Measurements from ENCODE around the gene IPO4.
"Not testable (repeated sequence)": the region's sequence is repeated elsewhere in the genome, so short reads cannot be mapped to it uniquely, and the experiment has no call there.

IPO4 gene, protein sequence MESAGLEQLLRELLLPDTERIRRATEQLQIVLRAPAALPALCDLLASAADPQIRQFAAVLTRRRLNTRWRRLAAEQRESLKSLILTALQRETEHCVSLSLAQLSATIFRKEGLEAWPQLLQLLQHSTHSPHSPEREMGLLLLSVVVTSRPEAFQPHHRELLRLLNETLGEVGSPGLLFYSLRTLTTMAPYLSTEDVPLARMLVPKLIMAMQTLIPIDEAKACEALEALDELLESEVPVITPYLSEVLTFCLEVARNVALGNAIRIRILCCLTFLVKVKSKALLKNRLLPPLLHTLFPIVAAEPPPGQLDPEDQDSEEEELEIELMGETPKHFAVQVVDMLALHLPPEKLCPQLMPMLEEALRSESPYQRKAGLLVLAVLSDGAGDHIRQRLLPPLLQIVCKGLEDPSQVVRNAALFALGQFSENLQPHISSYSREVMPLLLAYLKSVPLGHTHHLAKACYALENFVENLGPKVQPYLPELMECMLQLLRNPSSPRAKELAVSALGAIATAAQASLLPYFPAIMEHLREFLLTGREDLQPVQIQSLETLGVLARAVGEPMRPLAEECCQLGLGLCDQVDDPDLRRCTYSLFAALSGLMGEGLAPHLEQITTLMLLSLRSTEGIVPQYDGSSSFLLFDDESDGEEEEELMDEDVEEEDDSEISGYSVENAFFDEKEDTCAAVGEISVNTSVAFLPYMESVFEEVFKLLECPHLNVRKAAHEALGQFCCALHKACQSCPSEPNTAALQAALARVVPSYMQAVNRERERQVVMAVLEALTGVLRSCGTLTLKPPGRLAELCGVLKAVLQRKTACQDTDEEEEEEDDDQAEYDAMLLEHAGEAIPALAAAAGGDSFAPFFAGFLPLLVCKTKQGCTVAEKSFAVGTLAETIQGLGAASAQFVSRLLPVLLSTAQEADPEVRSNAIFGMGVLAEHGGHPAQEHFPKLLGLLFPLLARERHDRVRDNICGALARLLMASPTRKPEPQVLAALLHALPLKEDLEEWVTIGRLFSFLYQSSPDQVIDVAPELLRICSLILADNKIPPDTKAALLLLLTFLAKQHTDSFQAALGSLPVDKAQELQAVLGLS

DNA sequence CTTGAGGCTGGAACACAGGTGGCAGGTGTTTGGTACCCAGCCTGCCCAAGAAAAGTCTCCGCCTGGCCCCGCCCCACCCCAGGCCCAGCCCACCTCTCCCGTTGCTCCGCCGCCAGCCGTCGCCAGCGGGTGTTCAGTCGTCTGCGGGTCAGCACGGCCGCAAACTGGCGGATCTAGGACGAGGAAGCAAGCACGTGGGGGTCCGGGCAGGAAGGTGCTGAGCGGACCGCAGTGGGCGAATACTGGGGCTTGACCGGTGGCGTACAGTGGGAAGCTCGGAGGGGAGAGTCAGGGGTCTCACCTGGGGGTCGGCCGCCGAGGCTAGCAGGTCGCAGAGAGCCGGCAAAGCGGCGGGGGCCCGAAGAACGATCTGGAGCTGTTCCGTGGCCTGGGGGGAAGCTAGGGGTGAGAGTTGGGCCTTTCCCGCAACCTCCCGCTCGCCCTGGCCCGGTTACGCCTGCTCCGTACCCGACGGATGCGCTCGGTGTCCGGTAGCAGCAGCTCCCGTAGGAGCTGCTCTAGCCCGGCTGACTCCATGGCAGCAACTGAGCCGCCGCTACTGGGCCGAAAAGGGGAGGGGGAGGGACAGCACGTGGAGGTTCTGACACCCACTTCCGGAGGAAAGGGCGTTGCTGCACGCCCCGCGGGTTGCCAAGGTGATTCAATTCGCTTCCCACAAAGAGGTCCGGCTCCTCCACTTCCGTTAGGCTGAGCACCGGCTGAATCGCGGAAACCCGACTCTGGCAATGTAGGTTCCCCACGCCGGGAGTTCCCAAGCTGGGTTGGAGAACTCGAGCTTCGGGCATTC is at the start of gene IPO4:
Gene IPO4, minus strand, starts transcription at position 566 of the 808 bp plus-strand sequence. Its CDS starts 29 bp downstream, at position 537.
- peak; percentile 98 for DNase-seq

DNA sequence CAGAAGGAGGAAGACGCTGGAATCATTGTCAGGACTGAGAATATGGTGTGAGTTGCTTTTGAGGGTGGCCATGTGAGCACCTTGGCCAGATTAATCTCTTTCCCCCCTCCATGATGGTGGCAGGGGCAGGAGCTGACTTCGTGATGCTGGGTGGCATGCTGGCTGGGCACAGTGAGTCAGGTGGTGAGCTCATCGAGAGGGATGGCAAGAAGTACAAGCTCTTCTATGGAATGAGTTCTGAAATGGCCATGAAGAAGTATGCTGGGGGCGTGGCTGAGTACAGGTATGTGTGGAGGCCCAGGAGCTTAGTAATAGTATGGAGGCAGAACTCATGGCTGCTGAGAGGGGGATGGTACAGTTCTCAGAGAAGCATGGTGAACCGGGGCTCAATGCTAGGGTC is 49.5 kb upstream of the IPO4 start:
- DNase-seq = peak; percentile 65

DNA sequence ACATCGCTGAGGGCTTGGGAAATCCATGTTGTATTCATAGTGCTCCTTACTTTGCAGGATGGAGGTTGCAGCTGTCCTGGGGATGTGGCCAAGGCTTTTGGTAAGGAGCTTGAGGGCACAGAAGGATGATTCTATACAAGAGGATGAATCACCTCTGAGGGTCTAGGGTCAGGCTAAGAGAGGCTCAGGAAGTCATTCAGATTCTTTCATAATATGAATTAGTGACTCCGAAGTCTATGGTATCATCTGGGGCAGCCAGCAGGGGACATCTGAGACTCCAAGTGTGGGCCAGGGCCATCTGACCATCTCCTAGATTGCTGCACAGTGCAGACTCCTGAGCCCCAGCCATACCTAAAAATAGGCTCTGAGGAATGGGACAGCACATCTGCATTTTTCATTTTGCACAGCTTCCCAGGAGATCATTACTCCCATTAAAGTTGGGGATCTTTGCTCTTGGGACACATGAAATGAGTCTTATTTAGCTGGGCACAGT is 48.9 kb upstream of the IPO4 start:
- DNase-seq = no peak

- no peak for DNase-seq
Measured at GRCh38 chr14:24236689-24237462, 48.3 kb upstream of the IPO4 start.

DNA sequence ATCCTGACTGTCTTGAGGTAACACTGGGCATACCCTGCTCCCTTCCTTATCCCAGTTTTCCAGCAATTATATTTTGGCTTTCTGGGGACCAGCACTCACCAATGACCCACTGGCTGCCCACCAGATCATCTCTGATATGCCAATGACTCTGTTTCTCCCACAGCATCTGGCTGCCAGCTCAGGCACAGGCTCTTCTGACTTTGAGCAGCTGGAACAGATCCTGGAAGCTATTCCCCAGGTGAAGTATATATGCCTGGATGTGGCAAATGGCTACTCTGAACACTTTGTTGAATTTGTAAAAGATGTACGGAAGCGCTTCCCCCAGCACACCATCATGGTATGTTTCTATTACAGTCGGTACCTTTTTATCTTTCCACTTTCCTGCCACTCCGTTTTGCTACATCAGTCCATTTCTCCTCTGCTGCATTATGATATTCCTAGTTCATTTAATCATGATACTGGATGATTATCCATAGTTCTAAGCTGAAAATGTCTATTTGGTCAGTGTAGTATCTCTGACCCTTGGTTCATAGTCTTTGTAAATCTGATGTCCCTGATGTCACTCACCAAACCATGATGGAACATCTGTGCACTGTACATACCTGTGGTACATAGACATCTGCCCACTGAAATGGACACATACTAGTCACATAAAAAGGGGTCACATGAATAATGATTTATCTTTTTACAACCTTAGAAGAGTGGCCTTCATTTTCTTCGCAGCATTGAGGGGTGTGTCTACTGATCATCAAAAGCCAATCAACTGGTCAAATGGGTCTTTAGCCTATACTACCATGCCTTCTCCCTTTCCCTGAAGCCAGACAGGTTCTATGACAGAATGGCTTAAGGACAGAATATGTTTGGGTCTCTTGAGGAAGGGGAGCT is 47.4 kb upstream of the IPO4 start:
- no peak for DNase-seq

- no peak for DNase-seq
Measured at GRCh38 chr14:24234095-24235005, 45.7 kb upstream of the IPO4 start.

GRCh38 chr14:24233538-24233866 is 44.9 kb upstream of the IPO4 start:
- peak; percentile 69 for DNase-seq

DNA sequence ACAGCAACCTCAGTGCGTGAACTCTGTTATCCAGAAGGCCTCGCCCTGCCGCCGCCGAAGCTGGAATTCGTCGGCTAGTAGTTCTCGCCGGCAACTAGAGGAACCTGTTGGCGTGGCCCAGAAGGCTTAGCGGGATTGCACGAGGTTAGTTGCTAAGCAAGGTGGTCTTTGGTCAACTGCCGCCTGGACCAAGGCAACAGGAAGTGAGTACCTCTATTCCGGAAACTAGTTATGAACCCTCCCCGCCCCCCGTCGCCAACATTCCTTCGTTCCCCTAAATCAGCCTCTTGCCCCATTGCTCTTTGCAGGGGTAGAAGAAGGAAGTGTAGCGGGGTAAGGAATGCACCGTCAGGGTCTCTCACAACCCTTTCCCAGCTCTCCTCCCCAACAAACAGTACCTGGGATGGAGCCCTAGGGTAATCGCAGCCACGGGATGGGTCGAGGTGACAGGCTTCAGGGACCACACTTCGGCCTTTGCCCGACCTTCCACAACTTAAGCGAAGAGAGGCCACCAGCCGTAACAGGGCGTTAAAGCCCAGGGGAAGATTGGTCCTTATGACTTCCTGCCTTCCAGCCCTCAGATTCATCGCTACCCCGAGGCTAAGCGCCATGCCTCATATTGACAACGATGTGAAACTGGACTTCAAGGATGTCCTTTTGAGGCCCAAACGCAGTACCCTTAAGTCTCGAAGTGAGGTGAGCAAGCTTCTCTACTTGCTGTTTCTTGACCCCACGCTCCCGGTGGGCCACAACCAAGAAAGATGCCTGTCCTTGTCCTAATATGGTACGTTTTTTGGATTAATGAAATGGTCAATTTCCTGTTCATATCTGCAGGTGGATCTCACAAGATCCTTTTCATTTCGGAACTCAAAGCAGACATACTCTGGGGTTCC is 44.3 kb upstream of the IPO4 start, which contains the start of gene GMPR2:
Gene GMPR2, plus strand, starts transcription at position 285 of the 893 bp plus-strand sequence. Its CDS starts 325 bp downstream, at position 610.
- DNase-seq = peak; percentile 71

DNA sequence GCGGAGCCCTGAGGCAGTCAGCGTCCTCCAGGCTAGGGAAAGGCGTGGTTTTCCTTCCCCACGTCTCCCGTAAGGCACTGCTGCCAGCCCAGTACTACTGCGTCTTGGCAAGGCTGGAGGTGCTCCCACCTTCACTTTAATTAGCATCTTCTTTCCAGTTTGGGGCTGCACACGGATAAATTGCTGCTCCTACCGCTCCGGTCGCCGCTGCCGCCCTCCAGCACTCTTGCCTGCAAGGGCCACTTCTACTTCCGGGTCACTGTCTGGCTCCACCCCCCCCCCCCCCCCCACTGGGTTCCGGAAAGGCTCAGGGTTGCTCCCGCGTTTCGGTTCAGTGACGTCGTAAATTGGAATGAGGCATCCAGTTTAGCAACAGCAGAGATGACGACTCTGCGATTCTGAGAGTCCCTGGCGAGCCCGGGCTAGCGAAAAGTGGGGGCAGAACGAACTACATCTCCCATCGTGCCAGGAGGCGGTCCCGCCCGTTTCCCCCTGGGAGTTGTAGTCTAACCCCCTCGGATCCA is 43.6 kb upstream of the IPO4 start, which contains the start of gene NEDD8:
Gene NEDD8, minus strand, starts transcription at position 247 of the 524 bp plus-strand sequence. Its CDS starts 100 bp downstream, at position 147.
- DNase-seq = peak; percentile 96

- peak; percentile 73 for DNase-seq
Measured at GRCh38 chr14:24231263-24232120, 42.9 kb upstream of the IPO4 start.

GRCh38 chr14:24228902-24229301 is 40.3 kb upstream of the IPO4 start:
- no peak for DNase-seq

- DNase-seq = no peak
Measured at GRCh38 chr14:24226473-24226872, 37.9 kb upstream of the IPO4 start.

- DNase-seq = no peak
Measured at GRCh38 chr14:24224618-24225071, 36.0 kb upstream of the IPO4 start.

DNA sequence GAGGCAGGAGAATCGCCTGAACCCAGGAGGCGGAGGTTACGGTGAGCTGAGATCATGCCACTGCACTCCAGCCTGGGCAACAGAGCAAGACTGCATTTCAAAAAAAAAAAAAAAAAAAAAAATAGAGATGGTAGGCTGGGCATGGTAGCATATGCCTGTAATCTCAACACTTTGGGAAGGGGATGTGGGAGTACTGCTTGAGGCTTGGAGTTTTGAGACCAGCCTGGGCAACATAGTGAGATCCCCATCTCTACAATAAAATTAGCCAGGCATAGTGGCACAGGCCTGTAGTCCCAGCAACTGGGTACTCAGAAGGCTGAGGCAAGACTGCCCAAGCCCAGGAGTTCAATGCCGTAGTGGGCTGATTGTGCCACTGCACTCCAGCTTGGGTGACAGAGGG is 34.4 kb upstream of the IPO4 start:
- not testable (repeated sequence) for DNase-seq

DNA sequence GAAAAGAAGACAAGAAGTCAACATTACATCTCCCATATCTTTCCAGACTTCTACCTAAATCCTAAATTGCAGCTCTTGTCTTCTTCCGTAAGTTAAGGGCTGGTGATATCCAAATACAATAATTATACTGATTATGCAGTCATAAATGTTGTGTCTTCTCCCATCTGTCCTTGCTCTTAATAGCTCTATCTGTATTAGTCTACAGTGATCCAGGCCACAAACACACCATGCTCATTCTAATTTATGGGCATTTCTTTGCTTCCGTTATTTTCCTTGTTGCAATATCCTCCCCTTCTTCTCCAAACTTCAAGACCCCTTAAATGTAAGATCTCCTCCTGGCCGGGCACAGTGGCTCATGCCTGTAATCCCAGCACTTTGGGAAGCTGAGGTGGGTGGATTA is 30.9 kb upstream of the IPO4 start:
- no peak for DNase-seq

DNA sequence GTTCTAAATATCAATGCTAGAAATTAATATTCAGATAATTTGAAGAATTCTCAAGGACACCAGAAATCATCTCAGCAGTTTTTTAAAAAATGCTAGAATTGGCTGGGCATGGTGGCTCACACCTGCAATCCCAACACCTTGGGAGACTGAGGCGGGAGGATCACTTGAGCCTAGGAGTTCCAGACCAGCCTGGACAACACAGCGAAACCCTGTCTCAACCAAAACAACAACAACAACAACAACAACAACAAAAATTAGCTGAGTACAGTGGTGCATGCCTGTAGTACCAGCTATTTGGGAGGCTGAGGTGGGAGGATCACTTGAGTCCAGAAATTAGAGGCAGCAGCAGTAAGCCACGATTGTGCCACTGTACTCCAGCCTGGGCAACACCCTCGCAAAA is 30.5 kb upstream of the IPO4 start:
- DNase-seq = no peak

DNA sequence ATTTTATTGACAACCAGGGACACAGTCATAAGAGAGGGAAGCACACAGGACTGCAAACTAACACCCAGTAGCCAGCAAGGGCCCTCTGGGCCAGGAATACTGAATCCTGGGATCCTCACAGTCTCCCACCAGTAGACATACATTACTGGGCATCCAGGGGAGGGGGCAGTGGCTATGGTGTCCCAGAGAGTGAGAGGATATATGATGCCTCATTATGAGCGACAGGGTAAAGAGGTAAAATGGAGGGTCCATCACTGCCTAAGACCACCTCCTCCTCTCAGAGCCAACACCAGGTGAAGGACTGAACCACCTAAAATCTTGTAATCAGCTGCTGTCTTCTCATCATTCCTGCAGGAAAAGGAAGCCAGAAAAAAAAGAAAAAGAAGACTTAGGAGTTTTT is 28.3 kb upstream of the IPO4 start:
- not testable (repeated sequence) for DNase-seq
